HG03460 (cell line): ENCODE measurements around the gene MED26.
"Not testable (repeated sequence)": the region's sequence is repeated elsewhere in the genome, so short reads cannot be mapped to it uniquely, and the experiment has no call there.

Experiments
- ATAC-seq: cut with Tn5 transposase; IDR thresholded peaks from one replicate; pipeline ENCODE4 v1.9.1; 2021; ENCODE audit not compliant: unreplicated experiment

MED26 gene

DNA sequence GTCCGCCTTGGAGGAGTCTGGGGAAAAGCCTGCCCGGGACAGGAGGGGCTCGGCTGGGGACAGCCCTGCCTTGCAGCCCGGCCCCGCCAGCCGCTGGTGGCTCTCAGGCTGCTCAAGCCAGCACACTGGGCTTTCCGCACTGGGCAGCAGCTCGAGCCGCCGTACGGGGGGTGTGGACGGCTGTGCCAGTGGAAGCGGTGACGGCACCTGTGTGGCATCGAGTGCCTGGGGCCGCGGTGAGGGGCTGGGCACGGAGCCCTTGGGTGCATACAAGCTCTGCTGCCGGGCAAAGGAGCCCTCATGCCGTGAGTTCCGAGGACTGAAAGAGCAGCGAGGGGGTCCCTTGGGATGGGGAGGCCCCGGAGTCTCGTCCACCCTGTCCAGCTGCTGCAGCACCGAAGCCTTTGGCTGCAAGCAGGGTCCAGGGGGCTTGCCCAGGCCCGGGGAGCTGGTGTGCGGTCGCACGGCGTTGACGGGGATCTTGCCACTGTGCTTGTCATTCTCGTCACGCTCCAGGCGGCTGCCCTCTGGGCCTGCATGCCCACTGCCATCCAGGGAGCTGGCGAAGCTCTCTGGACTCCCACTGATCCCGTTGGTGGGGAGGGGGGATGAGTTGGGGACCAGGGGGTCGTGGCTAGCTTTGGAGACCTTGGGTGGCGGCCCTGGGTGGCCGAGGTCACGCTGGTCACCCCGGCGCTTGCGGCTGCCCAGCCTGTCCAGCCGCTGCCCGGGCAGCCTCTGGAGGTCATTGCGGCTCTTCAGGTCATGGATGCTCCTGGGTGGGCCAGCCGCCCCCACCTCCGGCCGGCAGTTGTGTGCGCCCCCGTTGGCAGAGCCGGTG, 51.1 kb downstream of the MED26 start:
- ATAC-seq: no peak

DNA sequence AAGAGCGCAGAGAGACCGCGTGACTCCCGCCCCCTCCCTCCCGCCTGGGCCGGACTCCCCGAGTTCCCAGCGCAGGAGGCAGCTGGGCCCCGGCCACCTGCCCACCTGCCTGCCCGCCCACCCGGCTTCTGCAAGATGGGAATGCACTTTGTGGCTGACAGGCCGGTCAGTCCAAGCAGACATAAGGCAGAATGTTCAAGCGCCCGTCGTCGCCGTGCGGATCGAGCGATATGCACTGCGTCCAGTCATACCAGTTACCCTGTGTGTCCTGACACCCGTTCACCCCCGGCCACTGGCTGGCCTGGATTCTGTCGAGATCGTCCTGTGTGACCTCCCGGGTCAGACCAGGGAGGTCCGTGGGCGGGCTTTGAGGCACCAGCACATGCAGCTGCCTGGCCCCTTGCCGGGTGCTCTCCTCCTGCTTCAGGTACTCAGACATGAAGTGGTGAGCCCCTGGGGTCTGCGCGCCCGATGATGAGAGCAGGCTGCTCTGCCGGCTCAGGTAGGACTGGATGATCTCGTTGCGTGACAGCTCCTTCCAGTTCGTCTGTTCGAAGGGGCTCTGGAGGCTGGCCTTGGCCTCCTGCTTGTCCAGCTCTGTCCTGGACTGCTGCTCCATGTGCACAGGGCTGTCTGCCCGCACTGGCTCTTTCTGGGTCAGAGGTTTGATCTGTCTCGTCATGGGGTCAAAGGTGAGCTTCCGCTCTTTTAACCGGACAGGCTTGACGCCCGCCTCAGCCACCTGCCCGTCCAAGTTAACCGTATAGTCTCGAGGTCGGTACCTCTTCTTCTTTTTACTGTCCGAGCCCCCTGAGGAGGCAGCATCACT, 51.9 kb downstream of the MED26 start:
- ATAC-seq: no peak

- ATAC-seq: no peak
Measured at GRCh38 chr19:16575282-16575681, 52.7 kb downstream of the MED26 start.

DNA sequence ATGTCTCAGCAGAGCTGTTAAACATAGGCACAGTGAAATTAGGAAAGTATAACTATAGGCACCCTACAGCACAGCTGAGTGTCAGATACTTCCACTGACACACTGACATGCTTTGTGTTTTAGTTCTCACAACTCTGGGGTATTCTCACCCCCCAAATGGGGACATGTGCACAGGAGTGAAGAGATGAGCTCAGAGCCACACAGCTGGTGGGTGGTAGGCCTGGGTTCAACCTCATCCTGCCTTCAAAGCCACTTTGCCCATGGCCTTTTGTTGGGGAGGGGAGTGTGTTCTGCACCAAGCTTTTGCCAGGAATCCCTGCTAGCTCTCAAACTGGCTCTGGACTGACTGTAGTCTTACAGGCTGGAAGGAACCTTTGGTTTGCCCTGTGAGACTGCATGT, 54.1 kb downstream of the MED26 start:
- ATAC-seq: no peak

DNA sequence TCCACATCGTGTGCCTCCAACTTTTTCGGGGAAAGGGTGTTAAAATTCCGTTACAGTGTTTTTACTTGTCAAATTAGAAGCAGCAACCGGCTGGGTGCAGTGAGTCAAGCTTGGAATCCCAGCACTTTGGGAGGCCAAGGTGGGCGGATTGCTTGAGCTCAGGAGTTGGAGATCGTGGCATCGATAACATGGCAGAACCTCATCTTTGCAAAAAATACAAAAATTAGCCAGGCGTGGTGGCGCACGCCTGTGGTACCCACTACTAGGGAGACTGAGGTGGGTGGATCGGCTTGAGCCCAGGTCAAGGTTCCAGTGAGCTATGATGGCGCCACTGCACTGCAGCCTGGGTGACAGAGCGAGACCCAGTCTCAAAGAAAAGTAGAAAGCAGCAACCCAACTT, 54.7 kb downstream of the MED26 start:
- no peak for ATAC-seq

DNA sequence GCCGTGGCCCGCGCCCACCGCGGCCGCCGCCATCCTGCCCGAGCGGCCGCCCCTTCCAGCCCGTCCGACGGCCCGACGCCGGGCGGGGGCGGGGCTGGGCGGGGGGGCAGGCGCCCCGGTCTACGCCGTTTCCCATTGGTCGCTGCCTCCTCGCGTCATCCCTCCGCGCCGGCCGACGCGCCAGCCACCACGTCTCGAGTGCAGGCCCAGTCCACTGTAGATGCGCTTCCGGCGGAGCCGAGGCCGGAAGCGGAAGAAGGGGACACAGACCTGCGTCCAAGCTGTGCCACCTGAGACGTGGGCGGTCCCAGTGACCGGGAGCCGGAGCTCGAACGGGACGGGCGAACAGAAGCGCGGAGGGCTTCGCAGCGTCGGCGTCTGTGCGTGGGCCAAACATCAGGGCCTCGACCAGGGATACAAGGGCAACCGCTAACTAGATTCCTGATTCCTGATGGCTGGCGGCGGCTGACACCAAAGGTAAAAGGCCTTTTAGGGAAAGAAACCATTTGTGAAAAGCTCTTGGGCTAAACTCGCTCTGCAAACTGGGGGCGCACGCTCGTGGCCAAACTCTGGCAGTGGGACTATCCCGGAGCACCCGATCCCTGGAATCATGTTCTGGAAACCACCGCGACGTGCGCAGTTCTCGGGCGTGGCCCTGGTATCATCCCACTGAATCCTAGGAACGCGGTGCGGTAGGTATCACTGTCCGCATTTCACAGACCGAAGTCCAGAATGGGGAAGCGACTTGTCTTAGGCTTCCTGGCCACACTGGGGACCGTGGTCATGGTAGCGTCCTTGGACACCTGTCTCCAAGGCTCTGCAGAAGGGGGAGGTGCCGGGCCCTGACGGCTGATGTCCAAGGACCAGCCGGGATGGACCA, 55.4 kb downstream of the MED26 start, which contains the start of gene SLC35E1:
SLC35E1 (minus strand) TSS at position 84 of the 880 bp plus-strand sequence; CDS start at position 33, 51 bp downstream.
- peak; percentile 71 for ATAC-seq

DNA sequence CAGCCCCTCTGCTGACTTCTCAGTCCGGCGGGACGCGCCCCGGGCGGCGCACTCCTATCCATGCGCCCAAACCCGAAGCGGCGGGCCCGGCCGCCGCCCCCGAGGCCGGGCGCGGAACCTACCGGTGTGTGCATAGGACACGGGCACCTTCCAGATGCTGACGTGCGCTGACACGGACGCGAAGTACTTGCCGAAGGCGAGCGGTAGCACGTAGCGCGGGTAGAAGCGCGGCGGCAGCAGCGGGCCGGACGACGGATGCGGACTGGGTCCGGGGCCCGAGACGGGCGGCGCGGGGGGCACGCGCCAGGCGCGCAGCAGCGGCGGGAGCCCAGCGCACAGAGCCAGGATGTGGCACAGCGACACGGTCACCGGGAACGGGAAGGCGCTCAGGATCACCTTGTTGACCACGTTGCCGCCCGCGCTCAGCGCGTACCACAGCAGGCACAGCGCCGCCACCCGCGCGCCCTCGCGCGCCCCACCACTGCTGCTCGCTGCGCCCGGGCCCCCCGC, 56.1 kb downstream of the MED26 start:
- ATAC-seq: peak; percentile 25

DNA sequence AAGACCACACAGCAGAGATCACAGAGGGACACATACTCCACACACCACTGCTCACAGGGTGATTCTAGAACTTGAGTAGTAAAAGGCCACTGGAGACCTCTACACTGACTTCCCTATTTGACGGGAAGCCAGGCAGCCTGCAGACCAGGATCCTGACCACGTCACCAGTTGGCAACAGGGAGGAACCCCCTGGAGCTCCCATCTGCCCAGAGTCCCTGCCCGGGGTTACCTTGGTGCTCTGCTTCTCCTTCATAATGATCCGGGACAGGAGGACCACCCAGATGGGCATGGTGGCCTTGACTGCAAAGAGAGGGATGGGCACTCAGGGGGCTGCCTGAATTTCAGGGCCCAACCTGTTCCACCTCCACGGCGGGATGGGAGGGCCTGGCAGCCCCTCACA, 56.7 kb downstream of the MED26 start:
- ATAC-seq: no peak

DNA sequence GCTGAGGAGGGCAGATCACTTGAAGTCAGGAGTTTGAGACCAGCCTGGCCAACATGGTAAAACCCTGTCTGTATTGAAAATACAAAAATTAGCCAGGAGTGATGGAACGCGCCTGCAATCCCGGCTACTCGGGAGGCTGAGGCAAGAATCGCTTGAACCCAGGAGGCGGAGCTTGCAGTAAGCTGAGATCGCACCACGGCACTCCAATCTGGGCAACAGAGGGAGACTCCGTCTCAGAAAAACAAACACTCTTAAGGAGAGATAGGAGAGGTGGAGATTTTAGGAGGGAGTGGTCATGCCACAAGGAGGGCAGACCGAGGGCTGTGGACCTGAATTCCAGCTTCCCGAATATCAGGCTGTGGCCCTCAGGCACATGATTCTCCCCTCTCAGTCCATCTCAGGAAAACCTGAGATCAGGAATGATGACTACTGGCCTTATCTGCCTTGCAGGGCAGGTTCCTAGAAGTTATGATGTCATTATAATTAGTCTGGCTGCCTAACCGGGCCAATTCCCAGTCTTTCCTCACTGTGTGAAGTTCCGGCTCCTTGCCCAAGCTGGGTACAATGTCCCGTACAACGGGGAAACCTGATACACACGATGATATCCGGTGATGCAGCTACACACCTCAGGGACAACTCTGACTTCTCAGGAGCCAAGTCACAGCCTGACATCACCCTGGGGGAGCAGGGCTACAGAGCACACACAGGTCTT, 58.2 kb downstream of the MED26 start:
- no peak for ATAC-seq

GRCh38 chr19:16566702-16567101, 61.3 kb downstream of the MED26 start:
- no peak for ATAC-seq

DNA sequence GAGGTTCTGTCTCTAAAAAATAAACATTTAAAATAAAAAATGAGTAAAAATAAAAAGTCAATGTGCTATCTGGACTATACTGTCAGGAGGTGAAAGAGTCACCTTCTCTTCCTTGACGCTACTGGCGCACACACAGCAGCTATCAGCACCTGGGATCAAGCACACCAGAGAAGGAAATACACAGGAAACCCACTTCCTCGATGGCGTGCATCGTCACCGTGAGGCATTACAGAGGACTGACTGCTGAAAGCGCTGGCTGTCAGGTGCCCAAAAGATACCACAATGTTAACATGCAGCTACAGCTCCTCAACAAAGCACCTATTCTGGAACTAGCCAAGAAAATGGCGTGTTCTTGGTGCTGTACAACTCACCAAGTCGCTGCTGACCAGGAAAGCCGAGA, 61.8 kb downstream of the MED26 start:
- ATAC-seq: no peak

- ATAC-seq: no peak
Measured at GRCh38 chr19:16564842-16565241, 63.2 kb downstream of the MED26 start.

DNA sequence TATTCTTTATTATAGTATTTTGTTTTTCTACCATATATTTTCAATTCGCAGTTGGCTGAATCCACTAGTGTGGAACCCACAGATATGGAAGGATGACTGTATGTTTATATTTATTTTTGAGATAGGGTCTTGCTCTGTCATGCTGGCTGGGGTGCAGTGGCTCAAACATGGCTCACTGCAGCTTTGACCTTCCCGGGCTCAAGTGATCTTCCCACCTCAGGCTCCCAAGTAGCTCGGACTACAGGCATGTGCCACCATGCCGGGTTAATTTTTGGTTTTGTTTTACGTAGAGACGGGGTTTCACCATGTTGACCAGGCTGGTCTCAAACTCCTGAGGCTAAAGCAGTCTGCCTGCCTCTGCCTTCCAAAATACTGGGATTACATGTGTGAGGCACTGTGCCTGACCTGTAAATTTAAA, 65.4 kb downstream of the MED26 start:
- ATAC-seq: no peak

DNA sequence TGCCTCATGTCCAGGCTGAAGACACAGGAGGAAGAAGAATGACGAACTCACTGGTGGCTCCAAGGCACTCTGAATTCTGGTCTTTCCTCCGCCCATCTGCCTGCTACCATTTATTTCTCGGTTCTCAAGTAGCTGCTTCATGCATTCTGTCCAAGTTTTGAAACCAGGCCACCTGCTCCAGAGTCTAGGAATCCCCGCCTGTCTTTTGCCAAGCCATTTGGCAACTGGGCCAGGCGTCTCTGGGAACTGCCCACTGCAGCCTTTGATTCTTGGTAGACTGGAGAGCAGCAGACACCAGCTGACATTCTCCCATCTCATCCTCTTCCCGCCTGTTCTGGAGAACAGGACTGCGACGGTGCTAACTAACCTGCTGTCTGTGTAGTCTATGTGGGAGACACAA, 66.6 kb downstream of the MED26 start:
- no peak for ATAC-seq

- no peak for ATAC-seq
Measured at GRCh38 chr19:16559780-16560276, 68.2 kb downstream of the MED26 start.

GRCh38 chr19:16554776-16555175, 73.2 kb downstream of the MED26 start:
- no peak for ATAC-seq

DNA sequence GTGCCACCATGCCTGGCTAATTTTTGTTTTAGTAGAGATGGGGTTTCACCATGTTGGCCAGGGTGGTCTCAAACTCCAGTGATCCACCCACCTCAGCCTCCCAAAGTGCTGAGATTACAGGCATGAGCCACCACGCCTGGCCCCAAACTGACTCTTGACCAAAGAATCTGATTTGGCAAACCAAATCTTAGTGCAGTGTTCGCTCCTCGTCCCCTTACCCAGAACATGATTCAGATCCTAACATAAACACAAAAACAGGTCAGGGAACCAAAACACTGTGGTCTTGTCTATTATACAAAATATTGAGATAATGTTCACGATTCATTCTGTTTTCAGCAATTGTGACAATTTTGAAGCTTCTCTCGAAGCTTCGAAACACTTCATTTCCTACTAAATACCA, 76.1 kb downstream of the MED26 start:
- ATAC-seq: not testable (repeated sequence)

GRCh38 chr19:16548956-16549355, 79.0 kb downstream of the MED26 start:
- no peak for ATAC-seq

- ATAC-seq: no peak
Measured at GRCh38 chr19:16544473-16545231, 83.4 kb downstream of the MED26 start.
